ENCODE results near the gene BCAT1.
"Not testable (repeated sequence)": the region's sequence is repeated elsewhere in the genome, so short reads cannot be mapped to it uniquely, and the experiment has no call there.

Gene BCAT1

GRCh38 chr12:24948757-24949722 lies at the start of gene BCAT1:
BCAT1 (minus strand) TSS chr12:24949101; CDS start chr12:24948932, 169 bp downstream.
- DNase-seq: no peak

GRCh38 chr12:24997970-24998582 lies 49.2 kb upstream of the BCAT1 start:
- no peak for DNase-seq

GRCh38 chr12:24997496-24997895 lies 48.6 kb upstream of the BCAT1 start:
- DNase-seq: no peak

GRCh38 chr12:24996820-24997219 lies 47.9 kb upstream of the BCAT1 start:
- no peak for DNase-seq

GRCh38 chr12:24996102-24996797 lies 47.3 kb upstream of the BCAT1 start:
- no peak for DNase-seq

GRCh38 chr12:24993793-24994192 lies 44.9 kb upstream of the BCAT1 start:
- no peak for DNase-seq

- DNase-seq: peak; percentile 18
These were observed 42.5 kb upstream of the BCAT1 start for GRCh38 chr12:24991209-24992049.

- no peak for DNase-seq
These were observed 40.3 kb upstream of the BCAT1 start for GRCh38 chr12:24989216-24989615.

- no peak for DNase-seq
These were observed 33.3 kb upstream of the BCAT1 start for GRCh38 chr12:24982250-24982649.

GRCh38 chr12:24979976-24980730 lies 31.3 kb upstream of the BCAT1 start:
- DNase-seq: no peak

- DNase-seq: no peak
These were observed 30.4 kb upstream of the BCAT1 start for GRCh38 chr12:24979329-24979728.

- no peak for DNase-seq
These were observed 28.8 kb upstream of the BCAT1 start for GRCh38 chr12:24977711-24978110.

GRCh38 chr12:24977060-24977459 lies 28.2 kb upstream of the BCAT1 start:
- DNase-seq: no peak

GRCh38 chr12:24975425-24975824 lies 26.5 kb upstream of the BCAT1 start:
- DNase-seq: no peak

GRCh38 chr12:24974216-24974615 lies 25.3 kb upstream of the BCAT1 start:
- no peak for DNase-seq

GRCh38 chr12:24972078-24972477 lies 23.2 kb upstream of the BCAT1 start:
- DNase-seq: no peak

GRCh38 chr12:24970177-24970576 lies 21.3 kb upstream of the BCAT1 start:
- no peak for DNase-seq

GRCh38 chr12:24966951-24967564 lies 18.2 kb upstream of the BCAT1 start:
- no peak for DNase-seq

- no peak for DNase-seq
These were observed 15.4 kb upstream of the BCAT1 start for GRCh38 chr12:24964342-24964741.

- no peak for DNase-seq
These were observed 11.4 kb upstream of the BCAT1 start for GRCh38 chr12:24960222-24960855.

- DNase-seq: not testable (repeated sequence)
These were observed 7.5 kb upstream of the BCAT1 start for GRCh38 chr12:24956351-24956750.
